HEK293 (cell line): ENCODE results near the gene ANKZF1.
A peak's percentile ranks its signal among the peaks of the same experiment; 100 is the strongest.

ENCODE experiments used
- CTCF ChIA-PET: fragments of 350-600 bp; formaldehyde crosslinking; extraction: SDS; loops from one replicate; lab custom pipeline; 2021; ENCODE audit warnings: antibody characterized with exemption; lab: Yijun Ruan, JAX
- POLR2A ChIA-PET: fragments of 300-600 bp; formaldehyde crosslinking; extraction: SDS; loops from one replicate; lab custom pipeline; 2020; ENCODE audit warnings: antibody characterized with exemption, inconsistent platforms; lab: Yijun Ruan, JAX
- H3K27ac ChIP-seq: fragments of 200-500 bp; sonication (Bioruptor generic); 2 replicates; pipeline ENCODE4 v1.5.1; 2014; ENCODE audit warnings: low read depth, low read length, control low read depth, inconsistent platforms; ENCODE audit errors: extremely low read depth
- H3K36me3 ChIP-seq, 2 experiments: fragments of 200-500 bp in 1 of 2; sonication (Bioruptor generic) in 1 of 2; 1 replicate in 1 of 2; 2 replicates in 1 of 2; pipeline ENCODE4 v1.5.1; 2014 to 2017; ENCODE audit warnings: inconsistent platforms in 2 of 2, low read length in 2 of 2; ENCODE audit not compliant: control insufficient read depth in 2 of 2, insufficient read depth in 1 of 2
- H3K4me1 ChIP-seq: fragments of 200-500 bp; sonication (Bioruptor generic); 2 replicates; pipeline ENCODE4 v1.5.1; 2014; ENCODE audit warnings: mild to moderate bottlenecking, low read length, inconsistent platforms; ENCODE audit not compliant: control insufficient read depth, insufficient read depth
- H3K4me3 ChIP-seq: 2 replicates; pipeline ENCODE4 v1.5.1; 2011; ENCODE audit warnings: low read depth, mild to moderate bottlenecking, control low read depth, low read length, moderate library complexity
- H3K9me3 ChIP-seq: fragments of 200-500 bp; sonication (Bioruptor generic); 2 replicates; pipeline ENCODE4 v1.5.1; 2014; ENCODE audit warnings: low read depth, low read length, inconsistent platforms; ENCODE audit not compliant: control insufficient read depth, insufficient read depth
- GFI1B ChIP-seq: fragments of 450-650 bp; formaldehyde crosslinking; IDR thresholded peaks from 2 replicates; pipeline ENCODE4 v1.5.1; 2016; ENCODE audit warnings: missing biosample characterization, missing genetic modification characterization
- ZNF221 ChIP-seq: fragments of 450-650 bp; formaldehyde crosslinking; IDR thresholded peaks from 2 replicates; pipeline ENCODE4 v1.5.1; 2017; ENCODE audit warnings: missing biosample characterization, missing genetic modification characterization, borderline replicate concordance
- ZNF621 ChIP-seq: fragments of 450-650 bp; formaldehyde crosslinking; IDR thresholded peaks from 2 replicates; pipeline ENCODE4 v1.5.1; 2017; ENCODE audit warnings: missing biosample characterization, missing genetic modification characterization
- ZNF639 ChIP-seq: fragments of 450-650 bp; formaldehyde crosslinking; IDR thresholded peaks from 2 replicates; pipeline ENCODE4 v1.5.1; 2016; ENCODE audit warnings: missing biosample characterization, missing genetic modification characterization
- ZNF76 ChIP-seq: fragments of 450-650 bp; formaldehyde crosslinking; IDR thresholded peaks from 2 replicates; pipeline ENCODE4; 2016; ENCODE audit warnings: low read depth, missing biosample characterization, missing genetic modification characterization, borderline replicate concordance

The ANKZF1 gene

DNA sequence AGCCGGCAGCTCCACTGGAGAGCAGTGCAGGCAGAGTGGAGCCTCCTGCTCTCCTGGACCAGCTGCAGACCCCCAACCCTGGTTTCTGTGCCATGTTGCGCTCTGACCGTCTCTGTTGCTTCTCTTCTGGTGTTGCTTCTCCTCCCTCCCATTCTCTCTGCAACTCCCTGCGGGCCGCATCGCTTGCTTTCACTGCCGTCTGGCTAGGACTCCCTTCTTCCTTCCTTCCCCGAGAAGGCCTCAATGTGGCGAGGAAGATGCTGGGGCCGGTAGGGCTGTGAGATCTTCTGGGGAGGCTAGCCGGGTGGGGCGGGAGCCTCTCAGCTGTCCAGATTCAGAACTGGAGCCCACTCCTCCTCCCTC is 55.7 kb downstream of the ANKZF1 start (continued):
- no peak for TF ChIP-seq ZNF639 (tag by site-specific recombination)
- TF ChIP-seq ZNF621 (tag by site-specific recombination) = no peak
- TF ChIP-seq ZNF221 (tag by site-specific recombination) = no peak
- TF ChIP-seq, all 188 proteins: peak for 0

- 0 out of 2 replicates have a peak, but pooled peaks have one; percentile 39 for TF ChIP-seq ZNF76 (tag by site-specific recombination)
- TF ChIP-seq GFI1B (tag by site-specific recombination) = no peak
- TF ChIP-seq, all 188 proteins: peak for 1
- ChIA-PET CTCF (interaction anchor here (0.6 to 15.0 kb wide), 4 partner anchors 8 to 208 kb away, joined by 4 to 297 read pairs (median 6); partner anchors contain the start of gene DNAJB2), POLR2A (interaction anchor here (0.9 to 1.6 kb wide), 2 partner anchors 9 to 80 kb away, joined by 3 to 4 read pairs; partner anchors contain the start of gene ZFAND2B)
- no peaks in the 10 kb centered on the region for H3K4me1 ChIP-seq
- H3K36me3 ChIP-seq = peaks cover 0 to 56% of the 10 kb centered on the region in 2 experiments; a peak in 1 of 3 replicates
- no peaks in the 10 kb centered on the region for H3K9me3 ChIP-seq
- H3K4me3 ChIP-seq = no peak overlapping the region
- no peak overlapping the region for H3K27ac ChIP-seq
Observed at GRCh38 chr2:219285894-219286425, 56.4 kb downstream of the ANKZF1 start.
